ENCODE results near the gene PRM2.

PRM2 gene

GRCh38 chr16:11276896-11277593 is 765 bp upstream of the PRM2 start:
- no peaks in the 10 kb centered on the region for H3K4me1 ChIP-seq (ENCODE audit: control insufficient read depth in 5 of 5, insufficient read depth in 5 of 5, low read length in 5 of 5)
- no peak overlapping the region for H3K9ac ChIP-seq (ENCODE audit: low read length in 5 of 5)
- no peaks in the 10 kb centered on the region for H3K9me3 ChIP-seq (ENCODE audit: control insufficient read depth in 5 of 5, low read length in 5 of 5)
- H3K36me3 ChIP-seq (ENCODE audit: control insufficient read depth in 5 of 5, insufficient read depth in 5 of 5, low read length in 5 of 5) = no peaks in the 10 kb centered on the region
- no peak overlapping the region for H3K27ac ChIP-seq (ENCODE audit: low read depth, low read length)
- H3K27me3 ChIP-seq (ENCODE audit: control insufficient read depth in 5 of 5, insufficient read depth in 4 of 5, low read length in 5 of 5) = peaks cover 0 to 6% (median 0%) of the 10 kb centered on the region in 5 donors
- H3K4me3 ChIP-seq (ENCODE audit: low read depth in 1 of 5, low read length in 5 of 5) = no peak overlapping the region

- no peak overlapping the region for H3K9ac ChIP-seq (ENCODE audit: low read length in 5 of 5)
Observed at GRCh38 chr16:11274964-11275363, 1.3 kb downstream of the PRM2 start.

GRCh38 chr16:11273721-11274324 is 2.5 kb downstream of the PRM2 start:
- Histone ChIP-seq H3K27ac (ENCODE audit: low read depth, low read length) (no peak overlapping the region), H3K9me3 (ENCODE audit: control insufficient read depth in 5 of 5, low read length in 5 of 5) (no peaks in the 10 kb centered on the region), H3K36me3 (ENCODE audit: control insufficient read depth in 5 of 5, insufficient read depth in 5 of 5, low read length in 5 of 5) (no peaks in the 10 kb centered on the region), H3K9ac (ENCODE audit: low read length in 5 of 5) (no peak overlapping the region), H3K4me1 (ENCODE audit: control insufficient read depth in 5 of 5, insufficient read depth in 5 of 5, low read length in 5 of 5) (no peaks in the 10 kb centered on the region), H3K4me3 (ENCODE audit: low read depth in 1 of 5, low read length in 5 of 5) (no peak overlapping the region), H3K27me3 (ENCODE audit: control insufficient read depth in 5 of 5, insufficient read depth in 4 of 5, low read length in 5 of 5) (peaks cover 0 to 6% (median 0%) of the 10 kb centered on the region in 5 donors)

More at GRCh38 chr16:11274964-11275363, 1.3 kb downstream of the PRM2 start:
- Histone ChIP-seq H3K27me3 (ENCODE audit: control insufficient read depth in 5 of 5, insufficient read depth in 4 of 5, low read length in 5 of 5) (peaks cover 0 to 6% (median 0%) of the 10 kb centered on the region in 5 donors), H3K4me3 (ENCODE audit: low read depth in 1 of 5, low read length in 5 of 5) (no peak overlapping the region), H3K9me3 (ENCODE audit: control insufficient read depth in 5 of 5, low read length in 5 of 5) (no peaks in the 10 kb centered on the region), H3K36me3 (ENCODE audit: control insufficient read depth in 5 of 5, insufficient read depth in 5 of 5, low read length in 5 of 5) (no peaks in the 10 kb centered on the region), H3K27ac (ENCODE audit: low read depth, low read length) (no peak overlapping the region), H3K4me1 (ENCODE audit: control insufficient read depth in 5 of 5, insufficient read depth in 5 of 5, low read length in 5 of 5) (no peaks in the 10 kb centered on the region)

GRCh38 chr16:11272921-11273720 is 3.2 kb downstream of the PRM2 start, which contains the start of gene PRM3:
PRM3 (minus strand) TSS chr16:11273629; CDS start chr16:11273595, 34 bp downstream.
- Histone ChIP-seq H3K9me3 (ENCODE audit: control insufficient read depth in 5 of 5, low read length in 5 of 5) (no peaks in the 10 kb centered on the region), H3K4me3 (ENCODE audit: low read depth in 1 of 5, low read length in 5 of 5) (no peak within 1 kb of the TSS), H3K9ac (ENCODE audit: low read length in 5 of 5) (no peak within 1 kb of the TSS), H3K27ac (ENCODE audit: low read depth, low read length) (no peak within 1 kb of the TSS), H3K4me1 (ENCODE audit: control insufficient read depth in 5 of 5, insufficient read depth in 5 of 5, low read length in 5 of 5) (no peaks in the 10 kb centered on the region), H3K27me3 (ENCODE audit: control insufficient read depth in 5 of 5, insufficient read depth in 4 of 5, low read length in 5 of 5) (peaks cover 0 to 6% (median 0%) of the 10 kb centered on the region in 5 donors), H3K36me3 (ENCODE audit: control insufficient read depth in 5 of 5, insufficient read depth in 5 of 5, low read length in 5 of 5) (no peaks in the 10 kb centered on the region)

- H3K9me3 ChIP-seq (ENCODE audit: control insufficient read depth in 5 of 5, low read length in 5 of 5) = no peaks in the 10 kb centered on the region
- peaks cover 0 to 6% (median 0%) of the 10 kb centered on the region in 5 donors for H3K27me3 ChIP-seq (ENCODE audit: control insufficient read depth in 5 of 5, insufficient read depth in 4 of 5, low read length in 5 of 5)
Observed at GRCh38 chr16:11272484-11272883, 3.8 kb downstream of the PRM2 start.

GRCh38 chr16:11271610-11272009 is 4.7 kb downstream of the PRM2 start:
- Histone ChIP-seq H3K4me3 (ENCODE audit: low read depth in 1 of 5, low read length in 5 of 5) (no peak overlapping the region), H3K27me3 (ENCODE audit: control insufficient read depth in 5 of 5, insufficient read depth in 4 of 5, low read length in 5 of 5) (peaks cover 0 to 4% (median 0%) of the 10 kb centered on the region in 5 donors), H3K27ac (ENCODE audit: low read depth, low read length) (no peak overlapping the region), H3K9me3 (ENCODE audit: control insufficient read depth in 5 of 5, low read length in 5 of 5) (no peaks in the 10 kb centered on the region), H3K36me3 (ENCODE audit: control insufficient read depth in 5 of 5, insufficient read depth in 5 of 5, low read length in 5 of 5) (no peaks in the 10 kb centered on the region), H3K4me1 (ENCODE audit: control insufficient read depth in 5 of 5, insufficient read depth in 5 of 5, low read length in 5 of 5) (no peaks in the 10 kb centered on the region), H3K9ac (ENCODE audit: low read length in 5 of 5) (no peak overlapping the region)

More at GRCh38 chr16:11272484-11272883, 3.8 kb downstream of the PRM2 start:
- Histone ChIP-seq H3K4me3 (ENCODE audit: low read depth in 1 of 5, low read length in 5 of 5) (no peak overlapping the region), H3K4me1 (ENCODE audit: control insufficient read depth in 5 of 5, insufficient read depth in 5 of 5, low read length in 5 of 5) (no peaks in the 10 kb centered on the region), H3K27ac (ENCODE audit: low read depth, low read length) (no peak overlapping the region), H3K36me3 (ENCODE audit: control insufficient read depth in 5 of 5, insufficient read depth in 5 of 5, low read length in 5 of 5) (no peaks in the 10 kb centered on the region), H3K9ac (ENCODE audit: low read length in 5 of 5) (no peak overlapping the region)

GRCh38 chr16:11270602-11271162 is 5.6 kb downstream of the PRM2 start:
- no peaks in the 10 kb centered on the region for H3K9me3 ChIP-seq (ENCODE audit: control insufficient read depth in 5 of 5, low read length in 5 of 5)
- peaks cover 0 to 2% (median 0%) of the 10 kb centered on the region in 5 donors for H3K27me3 ChIP-seq (ENCODE audit: control insufficient read depth in 5 of 5, insufficient read depth in 4 of 5, low read length in 5 of 5)
- no peaks in the 10 kb centered on the region for H3K36me3 ChIP-seq (ENCODE audit: control insufficient read depth in 5 of 5, insufficient read depth in 5 of 5, low read length in 5 of 5)
- no peaks in the 10 kb centered on the region for H3K4me1 ChIP-seq (ENCODE audit: control insufficient read depth in 5 of 5, insufficient read depth in 5 of 5, low read length in 5 of 5)
- no peak overlapping the region for H3K4me3 ChIP-seq (ENCODE audit: low read depth in 1 of 5, low read length in 5 of 5)
- no peak overlapping the region for H3K27ac ChIP-seq (ENCODE audit: low read depth, low read length)
- H3K9ac ChIP-seq (ENCODE audit: low read length in 5 of 5) = no peak overlapping the region

- Histone ChIP-seq H3K4me1 (ENCODE audit: control insufficient read depth in 5 of 5, insufficient read depth in 5 of 5, low read length in 5 of 5) (no peaks in the 10 kb centered on the region), H3K27me3 (ENCODE audit: control insufficient read depth in 5 of 5, insufficient read depth in 4 of 5, low read length in 5 of 5) (peaks cover 0 to 2% (median 0%) of the 10 kb centered on the region in 5 donors), H3K36me3 (ENCODE audit: control insufficient read depth in 5 of 5, insufficient read depth in 5 of 5, low read length in 5 of 5) (no peaks in the 10 kb centered on the region), H3K27ac (ENCODE audit: low read depth, low read length) (no peak within 1 kb of the TSS), H3K4me3 (ENCODE audit: low read depth in 1 of 5, low read length in 5 of 5) (no peak within 1 kb of the TSS), H3K9ac (ENCODE audit: low read length in 5 of 5) (no peak within 1 kb of the TSS), H3K9me3 (ENCODE audit: control insufficient read depth in 5 of 5, low read length in 5 of 5) (no peaks in the 10 kb centered on the region)
Observed at GRCh38 chr16:11268921-11269375, 7.3 kb downstream of the PRM2 start, which contains the start of gene TNP2. TNP2 (minus strand) TSS chr16:11269325; CDS start chr16:11269262, 63 bp downstream.

- Histone ChIP-seq H3K9ac (ENCODE audit: low read length in 5 of 5) (no peak overlapping the region), H3K4me1 (ENCODE audit: control insufficient read depth in 5 of 5, insufficient read depth in 5 of 5, low read length in 5 of 5) (peaks cover 0 to 12% (median 4%) of the 10 kb centered on the region in 5 donors), H3K27ac (ENCODE audit: low read depth, low read length) (no peak overlapping the region), H3K36me3 (ENCODE audit: control insufficient read depth in 5 of 5, insufficient read depth in 5 of 5, low read length in 5 of 5) (no peaks in the 10 kb centered on the region), H3K4me3 (ENCODE audit: low read depth in 1 of 5, low read length in 5 of 5) (no peak overlapping the region), H3K9me3 (ENCODE audit: control insufficient read depth in 5 of 5, low read length in 5 of 5) (no peaks in the 10 kb centered on the region), H3K27me3 (ENCODE audit: control insufficient read depth in 5 of 5, insufficient read depth in 4 of 5, low read length in 5 of 5) (no peaks in the 10 kb centered on the region)
Observed at GRCh38 chr16:11265124-11265523, 11.2 kb downstream of the PRM2 start.

Data from subcutaneous abdominal adipose tissue (tissue), 5 donors.